HEK293 (cell line): Measurements from ENCODE around the gene DPYSL4.

Source experiments
- CTCF ChIA-PET: fragments of 350-600 bp; formaldehyde crosslinking; extraction: SDS; loops from one replicate; lab custom pipeline; 2021; ENCODE audit warnings: antibody characterized with exemption; lab: Yijun Ruan, JAX
- POLR2A ChIA-PET: fragments of 300-600 bp; formaldehyde crosslinking; extraction: SDS; loops from one replicate; lab custom pipeline; 2020; ENCODE audit warnings: antibody characterized with exemption, inconsistent platforms; lab: Yijun Ruan, JAX
- H3K27ac ChIP-seq: fragments of 200-500 bp; sonication (Bioruptor generic); 2 replicates; pipeline ENCODE4 v1.5.1; 2014; ENCODE audit warnings: low read depth, low read length, control low read depth, inconsistent platforms; ENCODE audit errors: extremely low read depth
- H3K36me3 ChIP-seq, 2 experiments: fragments of 200-500 bp in 1 of 2; sonication (Bioruptor generic) in 1 of 2; 1 replicate in 1 of 2; 2 replicates in 1 of 2; pipeline ENCODE4 v1.5.1; 2014 to 2017; ENCODE audit warnings: inconsistent platforms in 2 of 2, low read length in 2 of 2; ENCODE audit not compliant: control insufficient read depth in 2 of 2, insufficient read depth in 1 of 2
- H3K4me1 ChIP-seq: fragments of 200-500 bp; sonication (Bioruptor generic); 2 replicates; pipeline ENCODE4 v1.5.1; 2014; ENCODE audit warnings: mild to moderate bottlenecking, low read length, inconsistent platforms; ENCODE audit not compliant: control insufficient read depth, insufficient read depth
- H3K4me3 ChIP-seq: 2 replicates; pipeline ENCODE4 v1.5.1; 2011; ENCODE audit warnings: low read depth, mild to moderate bottlenecking, control low read depth, low read length, moderate library complexity
- H3K9me3 ChIP-seq: fragments of 200-500 bp; sonication (Bioruptor generic); 2 replicates; pipeline ENCODE4 v1.5.1; 2014; ENCODE audit warnings: low read depth, low read length, inconsistent platforms; ENCODE audit not compliant: control insufficient read depth, insufficient read depth
- BCL11A ChIP-seq: fragments of 450-650 bp; formaldehyde crosslinking; IDR thresholded peaks from 2 replicates; pipeline ENCODE4 v1.5.1; 2016; ENCODE audit warnings: low read depth, missing biosample characterization, missing genetic modification characterization
- BCL6B ChIP-seq: fragments of 450-650 bp; formaldehyde crosslinking; IDR thresholded peaks from 2 replicates; pipeline ENCODE4 v1.5.1; 2017; ENCODE audit warnings: missing biosample characterization, missing genetic modification characterization
- KLF1 ChIP-seq: fragments of 450-650 bp; formaldehyde crosslinking; IDR thresholded peaks from 2 replicates; pipeline ENCODE4 v1.5.1; 2016; ENCODE audit warnings: missing biosample characterization, missing genetic modification characterization
- KLF10 ChIP-seq: fragments of 450-650 bp; IDR thresholded peaks from 2 replicates; pipeline ENCODE4 v1.5.1; 2018; ENCODE audit warnings: missing biosample characterization, mild to moderate bottlenecking, missing genetic modification characterization
- KLF16 ChIP-seq: fragments of 450-650 bp; formaldehyde crosslinking; IDR thresholded peaks from 2 replicates; pipeline ENCODE4 v1.5.1; 2017; ENCODE audit warnings: missing biosample characterization, missing genetic modification characterization
- KLF9 ChIP-seq: fragments of 450-650 bp; formaldehyde crosslinking; IDR thresholded peaks from 2 replicates; pipeline ENCODE4 v1.5.1; 2016; ENCODE audit warnings: missing biosample characterization, missing genetic modification characterization, low read depth
- MYNN ChIP-seq: fragments of 450-650 bp; formaldehyde crosslinking; IDR thresholded peaks from 2 replicates; pipeline ENCODE4 v1.5.1; 2016; ENCODE audit warnings: missing biosample characterization, missing genetic modification characterization, borderline replicate concordance
- REST ChIP-seq: fragments of 450-650 bp; formaldehyde crosslinking; IDR thresholded peaks from 2 replicates; pipeline ENCODE4 v1.5.1; 2016; ENCODE audit warnings: missing biosample characterization, missing genetic modification characterization
- TRIM28 ChIP-seq: IDR thresholded peaks from 2 replicates; pipeline ENCODE4 v1.6.1; 2011; ENCODE audit warnings: low read length, control low read depth, borderline replicate concordance
- YY1 ChIP-seq: fragments of 450-650 bp; formaldehyde crosslinking; IDR thresholded peaks from 2 replicates; pipeline ENCODE4 v1.5.1; 2018; ENCODE audit warnings: missing biosample characterization, missing genetic modification characterization
- ZBTB26 ChIP-seq: fragments of 450-650 bp; formaldehyde crosslinking; optimal IDR thresholded peaks from 2 replicates; pipeline ENCODE3; 2016; ENCODE audit warnings: missing biosample characterization, mild to moderate bottlenecking, missing genetic modification characterization
- ZFP37 ChIP-seq: fragments of 450-650 bp; formaldehyde crosslinking; IDR thresholded peaks from 2 replicates; pipeline ENCODE4 v1.5.1; 2016; ENCODE audit warnings: missing biosample characterization, missing genetic modification characterization
- ZIC2 ChIP-seq: fragments of 450-650 bp; formaldehyde crosslinking; IDR thresholded peaks from 2 replicates; pipeline ENCODE4 v1.5.1; 2016; ENCODE audit warnings: missing biosample characterization, missing genetic modification characterization
- ZNF138 ChIP-seq: fragments of 450-650 bp; formaldehyde crosslinking; IDR thresholded peaks from 2 replicates; pipeline ENCODE4 v1.5.1; 2016; ENCODE audit warnings: missing biosample characterization, missing genetic modification characterization, borderline replicate concordance
- ZNF23 ChIP-seq: fragments of 450-650 bp; formaldehyde crosslinking; IDR thresholded peaks from 2 replicates; pipeline ENCODE4 v1.5.1; 2016; ENCODE audit warnings: missing biosample characterization, missing genetic modification characterization, borderline replicate concordance
- ZNF26 ChIP-seq: fragments of 450-650 bp; formaldehyde crosslinking; IDR thresholded peaks from 2 replicates; pipeline ENCODE4 v1.5.1; 2016; ENCODE audit warnings: missing biosample characterization, missing genetic modification characterization
- ZNF335 ChIP-seq: fragments of 450-650 bp; formaldehyde crosslinking; conservative IDR thresholded peaks from 2 replicates; pipeline ENCODE4 v1.5.1; 2016; ENCODE audit warnings: missing biosample characterization, missing genetic modification characterization
- ZNF398 ChIP-seq: fragments of 450-650 bp; formaldehyde crosslinking; IDR thresholded peaks from 2 replicates; pipeline ENCODE4 v1.5.1; 2017; ENCODE audit warnings: missing biosample characterization, missing genetic modification characterization
- ZNF449 ChIP-seq: fragments of 450-650 bp; formaldehyde crosslinking; IDR thresholded peaks from 2 replicates; pipeline ENCODE4 v1.5.1; 2017; ENCODE audit warnings: missing biosample characterization, mild to moderate bottlenecking, missing genetic modification characterization, moderate library complexity
- ZNF473 ChIP-seq: fragments of 450-650 bp; formaldehyde crosslinking; IDR thresholded peaks from 2 replicates; pipeline ENCODE4 v1.5.1; 2017; ENCODE audit warnings: missing biosample characterization, missing genetic modification characterization
- ZNF548 ChIP-seq: fragments of 450-650 bp; formaldehyde crosslinking; IDR thresholded peaks from 2 replicates; pipeline ENCODE4 v1.5.1; 2016; ENCODE audit warnings: missing biosample characterization, missing genetic modification characterization
- ZNF561 ChIP-seq: fragments of 450-650 bp; IDR thresholded peaks from 2 replicates; pipeline ENCODE4 v1.5.1; 2018; ENCODE audit warnings: missing biosample characterization, missing genetic modification characterization, borderline replicate concordance
- ZNF837 ChIP-seq: fragments of 450-650 bp; formaldehyde crosslinking; IDR thresholded peaks from 2 replicates; pipeline ENCODE4 v1.5.1; 2016; ENCODE audit warnings: missing biosample characterization, missing genetic modification characterization
- ZXDB ChIP-seq: fragments of 450-650 bp; formaldehyde crosslinking; IDR thresholded peaks from 2 replicates; pipeline ENCODE4 v1.5.1; 2016; ENCODE audit warnings: missing biosample characterization, missing genetic modification characterization

DPYSL4 gene

GRCh38 chr10:132185601-132186487 is 904 bp upstream of the DPYSL4 start:
- ChIA-PET CTCF (interaction anchor here (1.0 kb wide), 1 partner anchor 21 kb away, joined by 3 read pairs; no protein-coding TSS in a partner anchor), POLR2A (no interaction called here)
- H3K4me3 ChIP-seq, result peak overlapping the region; percentile 16
- no peaks in the 10 kb centered on the region for H3K36me3 ChIP-seq
- no peaks in the 10 kb centered on the region; the same call in 1 of the 2 replicates for H3K4me1 ChIP-seq
- H3K9me3 ChIP-seq, result no peaks in the 10 kb centered on the region
- H3K27ac ChIP-seq, result no peak overlapping the region
- peak; percentile 63; the same call in 1 of the 2 replicates for TF ChIP-seq KLF1 (tag by site-specific recombination)
- no peak for TF ChIP-seq BCL6B (tag by site-specific recombination)
- TF ChIP-seq ZNF23, result no peak
- TF ChIP-seq ZNF138 (tag by site-specific recombination), result no peak
- TF ChIP-seq MYNN (tag by site-specific recombination), result no peak
- TF ChIP-seq ZNF837 (tag by site-specific recombination), result no peak
- TF ChIP-seq BCL11A, result no peak
- peak; percentile 98 for TF ChIP-seq REST
- TF ChIP-seq TRIM28, result no peak
- no peak for TF ChIP-seq KLF16 (tag by site-specific recombination)
- TF ChIP-seq ZIC2, result peak; percentile 78
- TF ChIP-seq ZXDB (tag by site-specific recombination), result no peak
- no peak for TF ChIP-seq ZNF449 (tag by site-specific recombination)
- no peak for TF ChIP-seq ZNF398 (tag by site-specific recombination)
- no peak for TF ChIP-seq ZNF26 (tag by site-specific recombination)
- TF ChIP-seq ZNF548, result no peak
- TF ChIP-seq KLF10 (tag by site-specific recombination), result peak; percentile 32; the same call in 1 of the 2 replicates
- no peak for TF ChIP-seq ZNF473 (tag by site-specific recombination)
- TF ChIP-seq ZFP37, result no peak
- no peak for TF ChIP-seq ZNF561 (tag by site-specific recombination)
- TF ChIP-seq YY1 (tag by site-specific recombination), result no peak
- TF ChIP-seq ZBTB26 (tag by site-specific recombination), result peak; percentile 53
- peak; percentile 86 for TF ChIP-seq ZNF335 (tag by site-specific recombination)
- TF ChIP-seq KLF9 (tag by site-specific recombination), result peak; percentile 52
